HEK293 (cell line): Measurements from ENCODE around the gene SPON2.
A peak's percentile ranks its signal among the peaks of the same experiment; 100 is the strongest.

Source experiments
- GLIS1 ChIP-seq: fragments of 450-650 bp; formaldehyde crosslinking; IDR thresholded peaks from 2 replicates; pipeline ENCODE4 v1.5.1; 2016; ENCODE audit warnings: missing biosample characterization, missing genetic modification characterization
- PRDM1 ChIP-seq: fragments of 450-650 bp; formaldehyde crosslinking; IDR thresholded peaks from 2 replicates; pipeline ENCODE4; 2016; ENCODE audit warnings: missing biosample characterization, missing genetic modification characterization
- WT1 ChIP-seq: fragments of 450-650 bp; formaldehyde crosslinking; IDR thresholded peaks from 2 replicates; pipeline ENCODE4 v1.5.1; 2016; ENCODE audit warnings: missing biosample characterization, missing genetic modification characterization
- ZBTB1 ChIP-seq: fragments of 450-650 bp; formaldehyde crosslinking; IDR thresholded peaks from 2 replicates; pipeline ENCODE4 v1.5.1; 2016; ENCODE audit warnings: missing biosample characterization, missing genetic modification characterization
- ZBTB48 ChIP-seq: fragments of 450-650 bp; formaldehyde crosslinking; IDR thresholded peaks from 2 replicates; pipeline ENCODE4 v1.5.1; 2016; ENCODE audit warnings: missing biosample characterization, missing genetic modification characterization
- ZNF274 ChIP-seq, 2 experiments: fragments of 200-500 bp in 1 of 2; fragments of 450-650 bp in 1 of 2; sonication (Bioruptor generic) in 1 of 2; formaldehyde crosslinking in 1 of 2; IDR thresholded peaks; 2 replicates each; pipeline versions ENCODE4 v1.5.1 to v1.6.1; 2014 to 2016; ENCODE audit warnings: borderline replicate concordance in 1 of 2, inconsistent platforms in 1 of 2, low read length in 1 of 2, missing biosample characterization in 1 of 2, missing genetic modification characterization in 1 of 2
- ZNF530 ChIP-seq: fragments of 450-650 bp; formaldehyde crosslinking; IDR thresholded peaks from 2 replicates; pipeline ENCODE4 v1.5.1; 2016; ENCODE audit warnings: low read depth, missing biosample characterization, missing genetic modification characterization
- ZNF560 ChIP-seq: fragments of 450-650 bp; formaldehyde crosslinking; IDR thresholded peaks from 2 replicates; pipeline ENCODE4 v1.5.1; 2017; ENCODE audit warnings: missing biosample characterization, missing genetic modification characterization, borderline replicate concordance
- ZNF585B ChIP-seq: fragments of 450-650 bp; formaldehyde crosslinking; IDR thresholded peaks from 2 replicates; pipeline ENCODE4 v1.5.1; 2016; ENCODE audit warnings: missing biosample characterization, missing genetic modification characterization
- ZSCAN30 ChIP-seq: fragments of 450-650 bp; IDR thresholded peaks from 2 replicates; pipeline ENCODE4 v1.5.1; 2018; ENCODE audit warnings: missing biosample characterization, mild to moderate bottlenecking, missing genetic modification characterization, moderate library complexity
- TF ChIP-seq, protein P1 (sequence below): fragments of 450-650 bp; formaldehyde crosslinking; IDR thresholded peaks from 2 replicates; pipeline ENCODE4 v1.5.1; 2016; ENCODE audit warnings: missing biosample characterization, missing genetic modification characterization
- TF ChIP-seq, protein P2 (sequence below): fragments of 450-650 bp; formaldehyde crosslinking; IDR thresholded peaks from 2 replicates; pipeline ENCODE4 v1.5.1; 2016; ENCODE audit warnings: missing biosample characterization, missing genetic modification characterization
- TF ChIP-seq, protein P3 (sequence below): fragments of 450-650 bp; formaldehyde crosslinking; IDR thresholded peaks from 2 replicates; pipeline ENCODE4 v1.5.1; 2016; ENCODE audit warnings: missing biosample characterization, missing genetic modification characterization
- TF ChIP-seq, protein P4 (sequence below): fragments of 450-650 bp; formaldehyde crosslinking; IDR thresholded peaks from 2 replicates; pipeline ENCODE4 v1.5.1; 2016; ENCODE audit warnings: missing biosample characterization, missing genetic modification characterization
- TF ChIP-seq, protein P5 (sequence below): fragments of 450-650 bp; formaldehyde crosslinking; IDR thresholded peaks from 2 replicates; pipeline ENCODE4 v1.5.1; 2016; ENCODE audit warnings: missing biosample characterization, missing genetic modification characterization, borderline replicate concordance
- TF ChIP-seq, protein P6 (sequence below): fragments of 450-650 bp; formaldehyde crosslinking; IDR thresholded peaks from 2 replicates; pipeline ENCODE4 v1.5.1; 2017; ENCODE audit warnings: missing biosample characterization, mild to moderate bottlenecking, missing genetic modification characterization, moderate library complexity

The SPON2 gene

DNA sequence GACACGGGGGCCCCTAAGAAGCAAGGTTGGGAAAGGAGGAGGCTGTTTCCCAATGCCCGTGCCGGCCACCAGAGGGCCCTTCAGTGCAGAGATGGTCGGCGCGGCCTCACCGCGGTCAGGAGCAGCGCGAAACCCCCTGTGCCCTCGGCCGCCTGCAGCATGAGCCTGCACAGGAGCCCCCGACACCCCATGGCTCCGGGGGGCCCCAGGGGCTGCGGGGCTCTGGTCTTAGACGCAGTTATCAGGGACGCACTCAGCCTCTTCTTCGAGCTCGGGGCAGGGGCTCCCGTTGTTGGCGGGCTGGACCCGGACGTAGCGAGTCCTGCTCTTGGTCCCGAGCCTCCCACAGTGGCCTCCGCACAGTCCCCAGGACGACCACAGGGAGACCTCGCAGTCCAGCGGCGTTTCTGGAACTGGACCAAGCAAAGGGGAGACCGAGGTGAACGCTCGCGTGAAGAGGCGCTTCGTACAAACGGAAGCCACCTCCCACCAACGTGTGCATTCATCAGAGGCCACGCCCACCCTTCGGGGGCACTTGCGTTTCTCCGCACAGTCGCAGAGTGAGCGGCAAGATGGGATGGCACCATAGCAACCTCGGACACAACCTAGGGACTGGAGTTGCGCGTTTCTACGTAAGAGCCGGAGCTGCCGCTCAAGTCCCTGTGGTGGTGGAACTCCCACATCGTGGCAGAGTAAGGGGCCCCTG is 5.0 kb downstream of the SPON2 start (continued):
- TF ChIP-seq ZNF560 (tag by site-specific recombination) = no peak
- no peak for TF ChIP-seq ZNF530
- TF ChIP-seq, protein P1, sequence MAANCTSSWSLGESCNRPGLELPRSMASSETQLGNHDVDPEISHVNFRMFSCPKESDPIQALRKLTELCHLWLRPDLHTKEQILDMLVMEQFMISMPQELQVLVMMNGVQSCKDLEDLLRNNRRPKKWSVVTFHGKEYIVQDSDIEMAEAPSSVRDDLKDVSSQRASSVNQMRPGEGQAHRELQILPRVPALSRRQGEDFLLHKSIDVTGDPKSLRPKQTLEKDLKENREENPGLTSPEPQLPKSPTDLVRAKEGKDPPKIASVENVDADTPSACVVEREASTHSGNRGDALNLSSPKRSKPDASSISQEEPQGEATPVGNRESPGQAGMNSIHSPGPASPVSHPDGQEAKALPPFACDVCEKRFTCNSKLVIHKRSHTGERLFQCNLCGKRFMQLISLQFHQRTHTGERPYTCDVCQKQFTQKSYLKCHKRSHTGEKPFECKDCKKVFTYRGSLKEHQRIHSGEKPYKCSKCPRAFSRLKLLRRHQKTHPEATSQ (tag by site-specific recombination) = no peak
- TF ChIP-seq ZBTB48 (tag by site-specific recombination) = peak; percentile 61; the same call in 1 of the 2 replicates
- TF ChIP-seq ZBTB1 (tag by site-specific recombination) = no peak
- TF ChIP-seq ZNF274 (IDR thresholded peaks at IDR 0.05; ENCODE audit: low read length) = no peak
- no peak for TF ChIP-seq ZNF274 (tag by site-specific recombination; IDR thresholded peaks at IDR 0.05; ENCODE audit: borderline replicate concordance)
- peak; percentile 68 for TF ChIP-seq ZSCAN30
- TF ChIP-seq ZNF585B = no peak
- TF ChIP-seq, protein P2, sequence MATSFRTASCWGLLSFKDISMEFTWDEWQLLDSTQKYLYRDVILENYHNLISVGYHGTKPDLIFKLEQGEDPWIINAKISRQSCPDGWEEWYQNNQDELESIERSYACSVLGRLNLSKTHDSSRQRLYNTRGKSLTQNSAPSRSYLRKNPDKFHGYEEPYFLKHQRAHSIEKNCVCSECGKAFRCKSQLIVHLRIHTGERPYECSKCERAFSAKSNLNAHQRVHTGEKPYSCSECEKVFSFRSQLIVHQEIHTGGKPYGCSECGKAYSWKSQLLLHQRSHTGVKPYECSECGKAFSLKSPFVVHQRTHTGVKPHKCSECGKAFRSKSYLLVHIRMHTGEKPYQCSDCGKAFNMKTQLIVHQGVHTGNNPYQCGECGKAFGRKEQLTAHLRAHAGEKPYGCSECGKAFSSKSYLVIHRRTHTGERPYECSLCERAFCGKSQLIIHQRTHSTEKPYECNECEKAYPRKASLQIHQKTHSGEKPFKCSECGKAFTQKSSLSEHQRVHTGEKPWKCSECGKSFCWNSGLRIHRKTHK (tag by site-specific recombination) = no peak
- TF ChIP-seq PRDM1 (tag by site-specific recombination) = no peak
- TF ChIP-seq GLIS1 (tag by site-specific recombination) = peak; percentile 33; the same call in 1 of the 2 replicates
- no peak for TF ChIP-seq WT1 (tag by site-specific recombination)
- TF ChIP-seq, protein P3, sequence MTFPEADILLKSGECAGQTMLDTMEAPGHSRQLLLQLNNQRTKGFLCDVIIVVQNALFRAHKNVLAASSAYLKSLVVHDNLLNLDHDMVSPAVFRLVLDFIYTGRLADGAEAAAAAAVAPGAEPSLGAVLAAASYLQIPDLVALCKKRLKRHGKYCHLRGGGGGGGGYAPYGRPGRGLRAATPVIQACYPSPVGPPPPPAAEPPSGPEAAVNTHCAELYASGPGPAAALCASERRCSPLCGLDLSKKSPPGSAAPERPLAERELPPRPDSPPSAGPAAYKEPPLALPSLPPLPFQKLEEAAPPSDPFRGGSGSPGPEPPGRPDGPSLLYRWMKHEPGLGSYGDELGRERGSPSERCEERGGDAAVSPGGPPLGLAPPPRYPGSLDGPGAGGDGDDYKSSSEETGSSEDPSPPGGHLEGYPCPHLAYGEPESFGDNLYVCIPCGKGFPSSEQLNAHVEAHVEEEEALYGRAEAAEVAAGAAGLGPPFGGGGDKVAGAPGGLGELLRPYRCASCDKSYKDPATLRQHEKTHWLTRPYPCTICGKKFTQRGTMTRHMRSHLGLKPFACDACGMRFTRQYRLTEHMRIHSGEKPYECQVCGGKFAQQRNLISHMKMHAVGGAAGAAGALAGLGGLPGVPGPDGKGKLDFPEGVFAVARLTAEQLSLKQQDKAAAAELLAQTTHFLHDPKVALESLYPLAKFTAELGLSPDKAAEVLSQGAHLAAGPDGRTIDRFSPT (tag by site-specific recombination) = no peak
- TF ChIP-seq, protein P4, sequence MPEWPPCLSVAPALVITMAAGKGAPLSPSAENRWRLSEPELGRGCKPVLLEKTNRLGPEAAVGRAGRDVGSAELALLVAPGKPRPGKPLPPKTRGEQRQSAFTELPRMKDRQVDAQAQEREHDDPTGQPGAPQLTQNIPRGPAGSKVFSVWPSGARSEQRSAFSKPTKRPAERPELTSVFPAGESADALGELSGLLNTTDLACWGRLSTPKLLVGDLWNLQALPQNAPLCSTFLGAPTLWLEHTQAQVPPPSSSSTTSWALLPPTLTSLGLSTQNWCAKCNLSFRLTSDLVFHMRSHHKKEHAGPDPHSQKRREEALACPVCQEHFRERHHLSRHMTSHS (tag by site-specific recombination) = no peak
- TF ChIP-seq, protein P5, sequence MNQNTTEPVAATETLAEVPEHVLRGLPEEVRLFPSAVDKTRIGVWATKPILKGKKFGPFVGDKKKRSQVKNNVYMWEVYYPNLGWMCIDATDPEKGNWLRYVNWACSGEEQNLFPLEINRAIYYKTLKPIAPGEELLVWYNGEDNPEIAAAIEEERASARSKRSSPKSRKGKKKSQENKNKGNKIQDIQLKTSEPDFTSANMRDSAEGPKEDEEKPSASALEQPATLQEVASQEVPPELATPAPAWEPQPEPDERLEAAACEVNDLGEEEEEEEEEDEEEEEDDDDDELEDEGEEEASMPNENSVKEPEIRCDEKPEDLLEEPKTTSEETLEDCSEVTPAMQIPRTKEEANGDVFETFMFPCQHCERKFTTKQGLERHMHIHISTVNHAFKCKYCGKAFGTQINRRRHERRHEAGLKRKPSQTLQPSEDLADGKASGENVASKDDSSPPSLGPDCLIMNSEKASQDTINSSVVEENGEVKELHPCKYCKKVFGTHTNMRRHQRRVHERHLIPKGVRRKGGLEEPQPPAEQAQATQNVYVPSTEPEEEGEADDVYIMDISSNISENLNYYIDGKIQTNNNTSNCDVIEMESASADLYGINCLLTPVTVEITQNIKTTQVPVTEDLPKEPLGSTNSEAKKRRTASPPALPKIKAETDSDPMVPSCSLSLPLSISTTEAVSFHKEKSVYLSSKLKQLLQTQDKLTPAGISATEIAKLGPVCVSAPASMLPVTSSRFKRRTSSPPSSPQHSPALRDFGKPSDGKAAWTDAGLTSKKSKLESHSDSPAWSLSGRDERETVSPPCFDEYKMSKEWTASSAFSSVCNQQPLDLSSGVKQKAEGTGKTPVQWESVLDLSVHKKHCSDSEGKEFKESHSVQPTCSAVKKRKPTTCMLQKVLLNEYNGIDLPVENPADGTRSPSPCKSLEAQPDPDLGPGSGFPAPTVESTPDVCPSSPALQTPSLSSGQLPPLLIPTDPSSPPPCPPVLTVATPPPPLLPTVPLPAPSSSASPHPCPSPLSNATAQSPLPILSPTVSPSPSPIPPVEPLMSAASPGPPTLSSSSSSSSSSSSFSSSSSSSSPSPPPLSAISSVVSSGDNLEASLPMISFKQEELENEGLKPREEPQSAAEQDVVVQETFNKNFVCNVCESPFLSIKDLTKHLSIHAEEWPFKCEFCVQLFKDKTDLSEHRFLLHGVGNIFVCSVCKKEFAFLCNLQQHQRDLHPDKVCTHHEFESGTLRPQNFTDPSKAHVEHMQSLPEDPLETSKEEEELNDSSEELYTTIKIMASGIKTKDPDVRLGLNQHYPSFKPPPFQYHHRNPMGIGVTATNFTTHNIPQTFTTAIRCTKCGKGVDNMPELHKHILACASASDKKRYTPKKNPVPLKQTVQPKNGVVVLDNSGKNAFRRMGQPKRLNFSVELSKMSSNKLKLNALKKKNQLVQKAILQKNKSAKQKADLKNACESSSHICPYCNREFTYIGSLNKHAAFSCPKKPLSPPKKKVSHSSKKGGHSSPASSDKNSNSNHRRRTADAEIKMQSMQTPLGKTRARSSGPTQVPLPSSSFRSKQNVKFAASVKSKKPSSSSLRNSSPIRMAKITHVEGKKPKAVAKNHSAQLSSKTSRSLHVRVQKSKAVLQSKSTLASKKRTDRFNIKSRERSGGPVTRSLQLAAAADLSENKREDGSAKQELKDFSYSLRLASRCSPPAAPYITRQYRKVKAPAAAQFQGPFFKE (tag by site-specific recombination) = no peak
- TF ChIP-seq, protein P6, sequence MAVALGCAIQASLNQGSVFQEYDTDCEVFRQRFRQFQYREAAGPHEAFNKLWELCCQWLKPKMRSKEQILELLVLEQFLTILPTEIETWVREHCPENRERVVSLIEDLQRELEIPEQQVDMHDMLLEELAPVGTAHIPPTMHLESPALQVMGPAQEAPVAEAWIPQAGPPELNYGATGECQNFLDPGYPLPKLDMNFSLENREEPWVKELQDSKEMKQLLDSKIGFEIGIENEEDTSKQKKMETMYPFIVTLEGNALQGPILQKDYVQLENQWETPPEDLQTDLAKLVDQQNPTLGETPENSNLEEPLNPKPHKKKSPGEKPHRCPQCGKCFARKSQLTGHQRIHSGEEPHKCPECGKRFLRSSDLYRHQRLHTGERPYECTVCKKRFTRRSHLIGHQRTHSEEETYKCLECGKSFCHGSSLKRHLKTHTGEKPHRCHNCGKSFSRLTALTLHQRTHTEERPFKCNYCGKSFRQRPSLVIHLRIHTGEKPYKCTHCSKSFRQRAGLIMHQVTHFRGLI (tag by site-specific recombination) = no peak
